Sigmoid colon (tissue), 3 donors: ENCODE data around the gene SIN3A.

Source experiments
- CTCF ChIP-seq, 4 experiments: fragments of 450-650 bp in 3 of 4; fragments of 200-600 bp in 1 of 4; IDR thresholded peaks; one replicate each; pipeline ENCODE4 v1.5.1; 2016 to 2019; ENCODE audit warnings: antibody characterized with exemption in 4 of 4, mild to moderate bottlenecking in 3 of 4, moderate library complexity in 2 of 4
- POLR2A ChIP-seq, 2 donors: fragments of 450-650 bp; IDR thresholded peaks; one replicate each; pipeline ENCODE4 v1.6.1; 2016; ENCODE audit warnings: antibody characterized with exemption in 2 of 2, mild to moderate bottlenecking in 2 of 2, moderate library complexity in 2 of 2

- TF ChIP-seq CTCF (IDR thresholded peaks at IDR 0.05): no peak
- TF ChIP-seq POLR2A (IDR thresholded peaks at IDR 0.05): no peak
These were observed 100.7 kb downstream of the SIN3A start for GRCh38 chr15:75350601-75351361.
